Central memory CD4-positive, alpha-beta T cell (primary cell): ENCODE measurements around the gene AVPR2.

ENCODE experiments used
- DNase-seq: peaks from one replicate; pipeline ENCODE4 v3.0.0; 2022

The AVPR2 gene

DNA sequence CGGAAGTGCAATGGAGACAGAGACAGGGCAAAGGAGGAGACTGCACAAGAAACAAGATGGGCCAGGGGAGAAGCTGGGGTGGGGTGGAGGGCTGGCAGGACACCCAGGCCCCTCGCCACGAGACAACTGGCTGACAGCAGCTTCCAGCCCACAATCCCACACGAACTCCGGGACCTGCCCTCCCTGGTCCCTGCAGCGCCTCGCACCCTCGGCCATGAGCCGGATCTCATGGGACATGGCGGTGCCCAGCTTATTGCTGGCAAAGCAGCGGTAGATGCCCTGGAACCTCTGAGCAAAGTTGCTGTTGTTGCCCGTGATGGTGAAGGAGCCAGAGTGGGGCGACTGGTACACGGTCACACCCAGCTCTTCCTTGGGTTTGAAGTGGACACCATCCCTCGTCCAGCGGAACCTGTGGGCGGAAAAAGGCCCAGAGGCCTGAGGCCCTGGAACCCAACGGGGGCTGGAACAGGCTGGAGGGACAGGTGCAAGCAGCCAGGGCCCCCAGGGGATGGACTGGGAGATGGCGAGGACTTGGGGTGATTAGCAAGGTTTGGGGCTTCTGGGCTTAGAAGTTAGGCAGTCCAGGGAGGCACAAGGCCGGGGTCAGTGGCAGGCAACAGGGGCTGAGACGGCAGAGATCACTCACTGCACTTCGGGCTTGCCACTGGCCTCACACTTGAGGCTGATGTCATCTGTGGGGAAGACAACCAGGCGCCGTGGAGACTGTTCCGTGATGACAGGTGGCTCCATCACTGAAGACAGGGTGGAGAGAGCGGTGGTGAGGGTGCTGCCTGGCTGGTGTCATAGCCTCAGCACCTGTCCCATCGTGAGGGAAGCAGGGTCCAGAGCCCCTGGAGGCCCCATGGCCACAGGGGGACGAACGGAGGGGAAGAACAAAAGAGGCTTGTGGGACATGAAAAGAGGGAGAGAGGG is 32.3 kb upstream of the AVPR2 start:
- DNase-seq: no peak

DNA sequence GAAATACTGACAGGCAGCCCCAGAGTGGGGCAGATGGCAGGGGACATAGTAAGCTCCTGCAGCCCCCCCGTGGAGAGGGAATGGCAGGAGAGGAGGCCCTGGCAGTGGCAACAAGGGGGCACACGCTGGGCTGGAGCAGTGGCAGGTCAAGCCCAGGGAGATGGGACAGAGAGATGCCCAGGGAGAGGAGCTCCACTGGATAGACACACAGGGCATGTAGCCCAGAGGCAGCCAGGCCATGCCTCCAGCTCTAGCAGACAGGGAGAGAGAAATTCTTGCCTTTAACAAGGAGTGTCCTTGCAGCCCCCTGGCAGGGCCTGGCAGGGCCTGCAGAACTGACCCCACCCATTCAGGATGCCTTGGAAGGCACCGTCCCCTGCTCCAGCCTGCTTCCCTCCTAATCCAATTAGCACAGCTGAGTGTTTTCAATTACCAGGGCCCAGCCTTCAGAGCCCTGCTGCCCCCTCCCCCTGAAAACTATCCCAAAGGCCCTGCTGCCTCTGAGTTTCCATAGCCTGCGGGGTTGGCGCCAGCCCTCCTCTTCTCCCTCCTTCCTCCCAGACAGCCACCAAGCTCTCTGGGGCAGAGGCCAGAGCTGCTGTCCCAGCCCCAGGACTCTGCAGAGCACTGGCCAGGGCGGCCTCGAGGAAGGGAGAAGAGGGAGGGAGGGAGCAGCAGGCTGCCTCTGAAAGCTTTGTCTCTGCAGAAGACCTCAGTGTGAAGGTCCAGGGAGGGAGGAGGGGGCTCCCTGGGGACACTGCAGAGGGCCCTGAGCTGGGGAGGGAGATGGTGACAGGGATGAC is 31.0 kb upstream of the AVPR2 start:
- DNase-seq: no peak

DNA sequence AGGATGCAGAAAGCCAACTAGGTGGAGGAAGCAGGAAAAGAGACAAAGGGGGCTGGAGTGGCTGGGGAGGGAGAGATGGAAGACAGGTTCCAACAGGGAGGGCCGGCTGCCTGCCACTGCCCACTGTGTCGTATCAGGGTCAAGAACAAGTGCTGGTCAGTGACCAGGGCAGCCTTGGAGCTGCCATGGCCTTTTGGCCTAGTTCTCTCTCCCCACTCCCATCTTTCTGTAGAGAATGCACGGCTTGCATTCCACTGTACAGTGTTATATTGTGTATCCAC is 30.4 kb upstream of the AVPR2 start:
- DNase-seq: no peak

DNA sequence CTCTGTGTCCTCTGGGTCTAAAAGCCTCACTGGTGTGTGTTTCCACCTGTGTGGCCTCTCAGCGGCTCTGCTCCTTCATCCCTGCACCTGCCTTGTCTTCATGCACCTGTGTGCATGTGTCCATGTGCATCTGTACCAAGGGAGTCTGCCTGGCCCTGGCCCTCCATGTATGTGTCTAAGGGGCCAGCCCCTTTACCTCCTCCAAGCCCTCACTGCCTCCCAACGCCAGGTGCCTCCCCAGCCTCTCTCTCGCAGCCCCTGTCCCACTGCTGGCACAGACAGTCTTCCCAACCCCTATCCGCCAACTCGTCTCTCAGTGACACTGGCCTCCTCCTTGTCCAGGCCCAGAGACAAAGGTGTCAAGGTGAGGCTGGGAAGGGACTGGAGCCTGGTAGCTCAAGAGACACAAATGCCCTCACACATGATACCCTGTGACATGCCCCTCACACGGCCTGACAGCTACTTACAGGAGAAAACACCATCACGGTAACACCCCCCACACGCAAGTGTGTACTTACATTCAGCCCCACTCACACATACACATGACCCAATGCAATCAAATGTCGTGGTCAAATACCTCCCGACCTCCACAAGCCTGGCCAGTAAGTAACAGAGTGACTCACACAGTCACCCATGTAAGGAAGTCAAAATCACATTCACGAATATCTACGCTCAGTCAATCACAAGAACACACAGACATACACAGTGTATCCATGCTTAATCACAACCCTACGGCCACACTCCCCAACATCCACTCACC is 29.9 kb upstream of the AVPR2 start:
- DNase-seq: no peak

DNA sequence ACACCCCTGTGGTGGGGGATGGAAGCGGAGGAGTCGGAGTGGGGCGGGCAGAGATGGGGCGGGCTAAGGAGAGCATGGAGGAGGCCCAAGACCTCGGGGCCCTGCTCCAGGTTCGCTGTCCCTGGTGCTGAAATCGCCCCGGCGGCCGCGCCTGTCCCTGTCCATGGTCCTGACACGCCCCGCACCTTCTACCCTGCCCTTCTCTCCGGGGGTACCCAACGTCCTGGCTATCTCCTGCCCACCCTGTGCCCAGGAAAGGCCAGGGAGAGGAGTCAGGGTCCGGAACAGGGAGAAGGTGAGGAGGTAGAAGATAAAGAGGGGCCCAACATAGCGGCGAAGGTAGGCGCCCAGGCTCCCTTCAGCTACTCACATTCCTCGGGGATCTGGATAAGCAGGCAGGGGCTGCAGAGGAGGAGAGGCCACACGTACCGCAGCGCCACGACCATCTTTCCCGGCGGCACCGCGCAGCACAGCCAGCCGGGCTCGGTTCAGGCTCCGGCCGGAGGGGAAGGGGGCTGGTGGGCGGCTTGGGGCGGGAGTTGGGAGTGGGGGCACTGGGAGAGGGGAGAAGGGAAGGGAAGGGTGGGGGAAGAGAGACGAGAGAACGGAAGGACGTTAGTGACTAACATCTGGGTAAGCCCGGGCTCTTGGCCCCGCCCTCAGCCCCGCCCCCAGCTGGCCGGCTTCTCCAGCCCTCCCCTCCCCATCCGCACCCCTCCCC is 28.9 kb upstream of the AVPR2 start:
- peak; percentile 50 for DNase-seq

DNA sequence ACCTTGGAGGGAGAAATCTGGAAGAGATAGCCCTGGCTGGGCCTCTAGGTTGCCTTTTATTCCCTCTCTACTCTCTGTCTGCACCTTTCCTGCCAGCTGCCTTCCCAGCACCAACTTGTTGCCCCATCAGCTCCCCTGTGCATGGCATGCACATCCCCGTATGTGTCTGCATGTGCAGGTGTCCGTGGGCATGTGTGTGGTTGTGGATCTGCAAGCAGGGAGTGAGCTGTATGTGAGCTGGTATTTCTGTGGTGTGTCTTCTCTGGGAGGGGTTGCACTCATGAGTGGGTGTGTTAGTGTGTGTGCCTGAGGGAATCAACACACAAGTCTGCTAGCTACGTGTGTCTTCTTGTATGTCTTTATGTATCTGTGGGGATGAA is 28.4 kb upstream of the AVPR2 start:
- no peak for DNase-seq

DNA sequence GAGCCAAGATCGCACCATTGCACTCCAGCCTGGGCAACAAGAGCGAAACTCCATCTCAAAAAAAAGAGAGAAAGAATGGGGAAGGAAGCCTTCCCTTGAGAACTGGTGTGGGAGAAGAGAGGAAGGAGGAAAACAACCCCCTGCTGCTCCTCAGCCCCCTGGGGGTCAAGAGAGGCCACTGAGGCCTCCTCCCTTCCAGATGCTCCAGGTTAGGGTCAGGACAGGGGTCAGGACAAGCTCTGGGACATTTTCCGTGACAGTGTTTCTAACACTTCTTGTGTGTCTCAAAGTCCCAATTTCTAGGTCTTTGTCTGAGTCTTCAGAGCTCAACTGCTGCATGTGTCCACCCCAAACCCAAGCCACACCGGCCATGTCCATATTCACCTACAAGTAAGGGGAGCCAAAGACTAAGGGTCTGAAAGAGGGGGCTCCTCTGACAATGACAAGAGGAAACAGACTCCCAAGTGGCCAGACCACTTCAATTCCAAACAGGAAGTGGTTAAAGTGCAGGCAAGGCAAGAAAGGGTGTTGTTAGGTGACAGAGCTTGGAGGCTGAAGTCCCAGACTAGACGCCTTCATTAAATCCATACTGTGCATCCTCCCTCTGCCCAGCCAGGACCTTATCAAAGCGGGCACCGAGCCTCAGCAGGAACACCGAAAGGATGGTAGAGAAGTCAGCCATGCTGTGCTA is 26.8 kb upstream of the AVPR2 start:
- no peak for DNase-seq

DNA sequence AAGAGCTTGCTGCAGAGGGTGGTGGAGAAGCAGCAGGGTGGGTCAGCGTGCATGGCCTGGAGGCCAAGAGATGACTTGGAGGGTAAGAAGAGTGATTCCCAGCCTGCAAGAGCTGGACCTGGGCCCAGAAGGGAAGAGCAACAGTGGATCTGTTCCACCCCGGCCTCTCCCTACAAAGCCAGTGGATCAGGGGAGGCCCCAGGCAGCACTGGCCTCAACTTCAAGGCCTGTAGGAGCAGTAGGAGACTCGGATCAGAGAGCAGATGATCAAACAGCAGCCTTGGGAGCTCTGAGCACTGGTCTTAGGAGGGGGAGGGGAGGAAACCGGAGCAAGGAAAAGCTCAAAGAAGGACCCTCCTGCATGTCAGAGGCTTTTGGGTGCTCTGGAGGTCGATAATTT is 26.1 kb upstream of the AVPR2 start:
- no peak for DNase-seq

DNA sequence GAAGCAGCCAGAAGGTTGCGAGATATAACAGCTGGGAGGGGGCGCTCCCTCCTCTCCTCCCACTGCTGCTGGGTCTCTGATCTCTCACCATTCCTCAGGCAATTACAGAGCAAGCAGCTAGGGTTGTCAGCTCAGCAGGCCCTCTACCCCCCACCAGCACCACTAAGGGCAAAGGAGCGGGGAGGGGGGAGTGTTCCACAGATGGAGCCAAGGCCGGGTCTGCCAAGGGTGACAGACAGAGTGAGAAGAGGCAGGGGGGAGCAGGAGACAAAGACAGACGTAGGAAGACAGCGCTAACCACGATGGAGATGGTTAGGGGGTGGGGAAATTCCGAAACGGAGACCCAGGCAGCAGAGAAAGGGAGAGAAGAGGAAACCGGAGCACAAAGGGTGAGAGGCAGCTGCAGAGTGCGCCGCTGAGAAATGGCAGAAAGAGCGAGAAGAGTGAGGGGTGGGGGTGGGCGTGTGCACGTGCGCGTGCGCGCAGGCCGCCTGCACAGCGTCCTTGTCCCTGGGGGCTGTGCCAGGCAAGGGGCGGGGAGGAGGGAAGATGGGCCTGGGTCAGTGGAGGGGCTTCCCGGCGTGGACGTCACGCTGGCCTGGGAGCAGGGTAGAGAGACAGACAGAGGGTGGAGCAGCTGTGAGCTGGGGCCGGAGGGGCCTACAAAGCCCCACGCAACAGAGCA is 25.4 kb upstream of the AVPR2 start:
- no peak for DNase-seq

DNA sequence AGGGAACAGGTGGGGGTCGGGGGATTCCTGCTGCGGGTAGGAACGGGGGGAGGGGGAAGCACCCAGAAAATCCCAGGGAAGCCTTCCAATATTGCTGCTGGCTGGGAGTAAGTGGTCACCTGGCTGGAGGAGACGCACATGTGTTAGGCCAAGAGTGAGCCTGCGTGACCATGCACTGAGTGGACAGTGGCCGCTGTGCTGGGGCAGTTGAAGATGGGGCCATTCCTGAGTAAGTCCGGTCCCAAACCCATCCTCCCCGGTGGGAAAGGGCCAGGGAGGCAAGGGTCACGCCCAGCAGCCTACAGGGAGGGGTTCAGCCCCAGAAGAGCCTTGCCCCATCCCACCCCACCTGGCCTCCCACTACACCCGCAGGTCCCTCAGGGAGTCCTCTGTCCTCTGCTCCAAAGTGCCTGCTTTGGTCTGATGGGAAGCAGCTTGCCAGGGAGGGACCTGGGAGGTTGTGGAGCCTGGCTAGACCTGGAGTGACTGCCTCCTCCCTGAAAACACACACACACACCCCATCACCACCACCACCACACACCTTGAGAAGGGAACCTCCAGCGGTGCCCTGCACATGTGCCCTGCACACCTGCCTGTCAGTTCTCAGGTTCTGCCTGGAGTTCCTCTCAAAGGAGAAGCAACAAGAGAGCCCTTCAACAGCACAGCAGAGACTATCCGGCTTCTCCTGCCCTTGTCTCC is 24.6 kb upstream of the AVPR2 start:
- DNase-seq: no peak

DNA sequence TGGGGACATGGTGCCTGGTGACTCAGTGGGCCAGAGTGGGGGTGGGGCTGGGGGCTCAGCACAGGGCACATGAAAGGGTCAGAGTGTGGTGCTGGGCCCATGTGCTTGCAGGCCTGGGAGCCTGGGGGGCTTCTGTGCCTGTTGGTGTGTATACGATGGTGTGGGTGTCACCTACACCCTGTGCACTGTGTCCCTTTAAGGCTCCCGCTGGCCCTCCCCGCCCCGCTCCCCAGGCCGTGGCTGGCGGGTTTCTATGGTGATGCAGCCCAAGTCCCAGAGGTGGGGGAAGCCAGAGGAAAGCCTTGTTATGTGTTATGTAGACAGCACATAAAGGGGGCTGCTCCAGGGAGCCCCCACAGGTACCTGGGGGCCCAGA is 24.0 kb upstream of the AVPR2 start:
- no peak for DNase-seq

DNA sequence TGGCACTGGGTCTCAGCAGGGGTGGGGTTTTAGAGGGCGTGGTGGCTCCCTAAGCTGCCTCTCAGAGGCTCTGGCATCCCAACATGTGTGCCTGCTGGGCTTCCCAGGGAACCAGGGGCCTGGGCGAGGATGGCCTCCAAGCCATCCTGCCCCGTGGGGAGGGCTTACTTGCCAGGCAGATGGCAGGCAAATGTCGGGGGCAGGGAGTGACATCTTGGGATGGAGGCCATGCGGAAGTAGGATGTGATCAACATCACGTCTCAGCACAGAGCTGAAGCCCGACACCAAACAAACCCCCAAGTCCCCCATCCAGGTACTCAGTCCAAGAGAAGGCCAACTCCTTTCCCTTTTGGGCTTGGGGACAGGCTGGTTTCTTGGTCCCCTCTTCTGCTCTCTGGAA is 23.2 kb upstream of the AVPR2 start:
- no peak for DNase-seq

DNA sequence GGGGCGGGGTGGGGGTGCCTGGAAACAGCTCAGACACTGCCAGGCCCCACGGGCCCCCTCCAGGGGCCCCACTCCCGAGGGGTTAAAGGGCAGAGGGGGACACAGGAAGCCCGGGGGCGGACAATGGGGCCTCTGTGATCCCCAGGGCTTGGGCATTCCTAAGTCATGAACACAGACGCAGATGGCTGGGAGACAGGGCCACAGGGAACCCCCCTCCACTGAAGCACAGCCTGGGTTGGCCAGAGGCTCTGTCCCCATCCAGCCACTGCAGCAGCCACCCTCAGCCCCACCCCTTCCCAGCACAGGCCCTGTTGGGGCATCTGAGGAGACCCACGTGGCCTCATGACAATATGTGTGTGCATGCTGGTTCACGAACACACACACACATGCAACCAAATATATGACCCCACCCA is 22.4 kb upstream of the AVPR2 start:
- DNase-seq: no peak

DNA sequence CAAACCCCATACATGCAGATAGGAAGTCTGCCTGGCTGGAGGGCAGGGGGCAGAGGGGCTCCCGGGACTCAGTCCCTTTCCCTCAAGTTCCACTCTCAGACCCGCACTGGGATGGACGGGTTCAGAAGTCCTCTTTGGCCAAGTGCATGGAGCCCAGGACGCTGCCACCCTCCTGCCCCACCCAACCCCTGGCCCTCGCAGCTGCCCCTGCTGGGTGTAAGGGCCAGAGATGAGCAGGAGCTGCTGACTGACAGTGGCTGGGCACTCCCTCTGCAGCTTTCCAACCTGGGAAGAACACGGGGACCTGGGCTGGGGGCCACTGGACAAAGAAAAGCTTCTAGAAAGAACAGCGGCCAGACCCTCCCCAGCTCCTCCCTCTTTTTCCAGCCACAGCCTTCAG is 21.9 kb upstream of the AVPR2 start:
- DNase-seq: no peak

DNA sequence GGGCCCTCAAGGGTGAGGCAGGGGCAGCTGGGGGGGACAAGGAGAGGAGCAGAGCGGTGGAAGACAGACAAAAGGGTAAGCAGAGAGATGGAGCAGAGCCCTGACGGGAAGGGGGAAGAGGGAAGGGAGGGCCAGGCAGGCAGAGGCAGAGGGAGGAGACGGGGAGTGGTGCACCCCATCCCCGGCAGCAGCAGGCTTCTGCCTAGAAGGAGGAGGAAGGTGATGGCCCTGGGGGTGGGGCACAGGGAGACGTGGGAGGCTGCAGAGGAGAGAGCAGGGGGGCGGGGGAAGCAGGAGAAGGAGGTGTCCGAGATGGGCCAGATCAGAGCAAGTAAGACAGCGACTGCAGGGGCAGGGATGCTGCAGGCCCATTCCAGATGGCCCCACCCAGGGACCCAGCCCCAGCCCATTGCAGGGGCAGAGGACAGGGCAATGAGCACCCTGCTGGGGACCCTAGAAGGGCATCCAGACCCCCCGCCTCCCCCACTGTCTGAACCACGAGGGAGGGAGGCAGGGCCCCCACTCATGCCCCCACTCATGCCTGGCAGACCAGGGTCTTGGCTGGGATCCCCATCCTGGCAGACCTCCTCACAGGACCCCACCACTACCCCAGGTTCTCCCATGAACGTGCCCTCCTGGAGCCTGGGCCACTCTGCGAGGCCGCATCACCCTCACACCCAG is 21.2 kb upstream of the AVPR2 start:
- DNase-seq: no peak

DNA sequence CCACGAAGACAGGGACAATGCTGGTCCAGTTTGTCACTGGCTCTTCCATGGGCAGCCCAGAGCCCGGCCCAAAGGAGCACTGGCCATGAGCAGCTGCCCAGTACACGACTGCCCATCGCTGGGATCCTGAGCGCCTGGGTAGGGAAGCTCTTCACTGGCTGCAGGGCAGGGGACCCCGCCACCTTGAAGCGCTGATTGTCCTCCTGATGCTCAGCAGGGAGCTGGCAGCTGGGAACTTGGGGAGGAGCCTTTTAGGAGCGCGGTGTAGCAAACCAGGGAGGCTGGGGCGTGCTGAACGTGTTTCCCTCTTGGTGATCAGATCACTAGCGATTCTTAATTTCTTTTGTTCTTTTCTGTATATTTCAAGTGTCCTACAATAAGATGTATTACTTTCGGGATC is 20.3 kb upstream of the AVPR2 start:
- no peak for DNase-seq

DNA sequence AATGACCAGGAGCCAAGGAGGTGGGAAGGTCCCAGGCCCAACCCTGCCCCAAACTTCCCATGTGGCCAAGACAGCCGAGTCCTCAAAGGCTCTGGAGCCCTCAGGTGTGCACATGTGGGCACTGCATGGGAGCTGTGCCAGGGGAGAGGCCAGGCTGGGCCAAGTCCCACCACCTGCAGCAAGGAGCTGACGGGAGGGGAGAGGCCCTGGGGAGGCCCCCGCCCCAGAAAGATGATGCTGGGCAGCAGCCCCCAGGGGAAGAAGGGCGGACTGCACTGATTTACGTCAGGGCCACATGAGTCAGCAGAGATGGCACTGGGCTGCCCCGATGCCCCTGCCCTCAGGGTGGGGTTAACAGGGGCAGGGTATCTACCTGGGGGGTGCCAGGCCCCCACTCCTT is 19.9 kb upstream of the AVPR2 start:
- DNase-seq: no peak

DNA sequence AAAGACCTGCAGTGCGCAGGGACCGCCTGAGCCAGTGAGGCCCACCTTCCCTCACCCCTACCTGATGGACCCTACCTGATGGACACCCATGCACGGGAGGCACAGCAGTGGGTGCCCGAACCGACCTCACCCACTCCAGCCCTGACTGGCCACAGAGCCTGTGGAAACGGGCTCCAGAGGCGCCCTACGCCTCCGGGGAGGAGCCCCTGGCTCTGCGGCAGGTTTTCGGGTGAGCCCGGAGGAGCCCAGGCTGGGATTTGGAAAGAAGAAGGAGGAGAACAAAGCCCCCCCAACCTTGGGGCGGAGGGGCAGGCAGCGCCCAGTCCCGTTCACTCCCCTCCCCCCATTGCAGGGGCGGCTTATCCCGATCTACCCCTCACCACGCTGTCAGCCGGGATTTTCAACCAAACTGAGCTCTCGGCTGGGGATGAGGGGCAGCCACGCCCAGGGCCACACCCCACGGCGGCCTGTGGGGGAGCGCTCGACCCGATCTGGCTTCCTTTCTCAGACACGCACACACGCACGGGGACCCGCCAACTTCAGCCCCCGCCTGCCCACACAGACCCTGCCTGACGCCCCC is 19.2 kb upstream of the AVPR2 start:
- DNase-seq: no peak

DNA sequence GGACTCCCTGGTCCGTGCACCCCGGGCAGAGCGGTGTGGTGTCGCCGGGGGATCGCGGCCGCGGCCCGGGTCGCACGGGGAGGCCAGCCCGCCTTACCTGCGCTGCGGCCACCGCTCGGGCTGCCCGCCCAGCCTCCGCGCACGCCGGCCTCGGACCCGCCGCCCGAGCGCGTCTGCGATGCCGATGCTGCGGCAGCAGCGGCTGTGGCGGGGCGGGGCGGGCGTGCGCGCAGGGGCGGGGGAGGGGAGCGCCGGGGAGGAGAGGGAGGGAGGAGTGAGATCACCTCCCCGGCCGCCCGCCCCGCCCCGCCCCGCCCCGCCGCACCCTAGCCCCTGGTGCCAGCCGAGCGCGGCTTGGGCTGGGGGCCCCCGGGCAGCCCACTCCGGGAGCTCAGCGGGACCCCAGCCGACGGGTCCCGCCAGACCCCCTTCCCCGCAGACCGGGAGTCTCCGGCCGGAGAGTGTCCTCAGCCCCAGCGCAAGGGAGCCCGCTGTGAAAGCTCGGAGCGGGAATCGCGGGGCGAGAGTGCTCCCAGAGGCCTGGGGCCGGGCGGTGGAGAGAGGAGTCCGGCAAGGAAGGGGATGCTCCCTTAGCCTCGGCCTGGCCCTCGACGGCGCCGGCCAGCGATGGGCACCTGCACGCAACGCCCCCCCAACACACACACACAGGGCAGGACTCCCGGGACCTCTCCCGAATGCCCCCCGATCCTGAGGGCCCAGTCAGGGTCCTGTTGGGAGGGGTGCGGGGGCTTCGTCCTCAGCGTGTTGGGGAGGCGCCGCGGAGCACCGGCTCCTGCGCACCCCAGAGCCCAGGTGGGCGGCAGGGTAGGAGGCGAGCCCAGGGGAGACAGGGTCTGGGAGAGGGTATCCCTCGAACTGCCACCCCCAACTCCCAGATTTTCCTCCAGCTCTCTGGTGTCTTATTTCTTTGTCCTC is 18.2 kb upstream of the AVPR2 start, which contains the start of gene L1CAM:
L1CAM (minus strand) TSS at position 206 of the 936 bp plus-strand sequence. CDS start 10,337 bp downstream, outside the sequence.
- no peak for DNase-seq
